C4-2B (cell line): Measurements from ENCODE around the gene GOLGA6L2.
"Not testable (repeated sequence)": the region's sequence is repeated elsewhere in the genome, so short reads cannot be mapped to it uniquely, and the experiment has no call there.

ENCODE experiments used
- H3K27ac ChIP-seq: fragments of 450-650 bp; 2 replicates; pipeline ENCODE4 v1.5.1; 2017
- ZFX ChIP-seq: fragments of 450-650 bp; IDR thresholded peaks from 2 replicates; pipeline ENCODE4 v1.6.1; 2017
- TF ChIP-seq, protein P1 (sequence below): fragments of 450-650 bp; conservative IDR thresholded peaks from 2 replicates; pipeline ENCODE4 v1.5.1; 2017; ENCODE audit warnings: mild to moderate bottlenecking

The GOLGA6L2 gene

DNA sequence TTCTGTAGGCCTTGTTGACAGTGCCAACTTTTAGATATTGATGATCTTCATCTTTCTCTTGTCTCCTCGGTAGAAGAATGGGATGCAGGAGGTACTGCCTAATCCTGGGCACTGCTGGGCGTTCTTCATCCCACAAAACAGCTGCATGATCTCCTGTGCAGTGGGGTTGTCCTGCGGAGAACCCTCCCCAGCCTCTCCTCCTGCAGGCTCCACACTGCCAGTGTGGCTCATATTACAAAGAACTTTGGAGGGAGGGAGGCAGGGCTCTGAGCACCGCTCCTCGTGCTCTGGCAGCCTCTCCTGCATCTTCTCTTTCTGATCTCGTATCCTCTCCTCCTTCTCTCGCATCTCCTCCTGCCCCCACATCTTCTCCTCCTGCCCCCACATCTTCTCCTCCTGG lies 7.5 kb downstream of the GOLGA6L2 start:
- TF ChIP-seq, protein P1, sequence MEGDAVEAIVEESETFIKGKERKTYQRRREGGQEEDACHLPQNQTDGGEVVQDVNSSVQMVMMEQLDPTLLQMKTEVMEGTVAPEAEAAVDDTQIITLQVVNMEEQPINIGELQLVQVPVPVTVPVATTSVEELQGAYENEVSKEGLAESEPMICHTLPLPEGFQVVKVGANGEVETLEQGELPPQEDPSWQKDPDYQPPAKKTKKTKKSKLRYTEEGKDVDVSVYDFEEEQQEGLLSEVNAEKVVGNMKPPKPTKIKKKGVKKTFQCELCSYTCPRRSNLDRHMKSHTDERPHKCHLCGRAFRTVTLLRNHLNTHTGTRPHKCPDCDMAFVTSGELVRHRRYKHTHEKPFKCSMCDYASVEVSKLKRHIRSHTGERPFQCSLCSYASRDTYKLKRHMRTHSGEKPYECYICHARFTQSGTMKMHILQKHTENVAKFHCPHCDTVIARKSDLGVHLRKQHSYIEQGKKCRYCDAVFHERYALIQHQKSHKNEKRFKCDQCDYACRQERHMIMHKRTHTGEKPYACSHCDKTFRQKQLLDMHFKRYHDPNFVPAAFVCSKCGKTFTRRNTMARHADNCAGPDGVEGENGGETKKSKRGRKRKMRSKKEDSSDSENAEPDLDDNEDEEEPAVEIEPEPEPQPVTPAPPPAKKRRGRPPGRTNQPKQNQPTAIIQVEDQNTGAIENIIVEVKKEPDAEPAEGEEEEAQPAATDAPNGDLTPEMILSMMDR = no peak
- H3K27ac ChIP-seq = no peak overlapping the region

- H3K27ac ChIP-seq = no peak overlapping the region
These were observed 8.1 kb downstream of the GOLGA6L2 start for GRCh38 chr15:23438816-23439466.

GRCh38 chr15:23437673-23438072 lies 9.4 kb downstream of the GOLGA6L2 start:
- TF ChIP-seq, protein P1 = no peak
- no peak for TF ChIP-seq ZFX
- no peak overlapping the region for H3K27ac ChIP-seq

More at GRCh38 chr15:23438816-23439466, 8.1 kb downstream of the GOLGA6L2 start:
- TF ChIP-seq, protein P1 = no peak
- no peak for TF ChIP-seq ZFX

DNA sequence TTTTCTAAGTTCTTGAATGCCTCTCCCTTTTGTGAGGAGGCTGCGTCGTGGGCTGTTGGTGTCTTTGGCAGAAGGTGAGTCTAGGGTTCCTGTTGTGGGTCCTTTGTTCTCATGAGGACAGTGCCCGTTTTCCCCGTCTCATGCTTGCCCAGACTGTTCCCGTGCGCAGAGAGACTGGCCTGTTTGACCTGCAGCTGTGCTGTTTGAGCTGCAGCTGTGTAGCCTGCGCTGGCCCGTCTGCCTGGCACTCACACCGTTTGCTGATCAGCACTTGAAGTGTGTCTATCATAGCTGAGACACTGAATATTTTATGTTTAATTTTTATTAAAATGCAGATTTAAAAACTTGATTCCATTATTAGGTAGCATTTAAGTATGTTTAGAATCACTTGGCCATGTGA lies 9.9 kb downstream of the GOLGA6L2 start:
- H3K27ac ChIP-seq = no peak overlapping the region
- TF ChIP-seq, protein P1 = no peak
- no peak for TF ChIP-seq ZFX

DNA sequence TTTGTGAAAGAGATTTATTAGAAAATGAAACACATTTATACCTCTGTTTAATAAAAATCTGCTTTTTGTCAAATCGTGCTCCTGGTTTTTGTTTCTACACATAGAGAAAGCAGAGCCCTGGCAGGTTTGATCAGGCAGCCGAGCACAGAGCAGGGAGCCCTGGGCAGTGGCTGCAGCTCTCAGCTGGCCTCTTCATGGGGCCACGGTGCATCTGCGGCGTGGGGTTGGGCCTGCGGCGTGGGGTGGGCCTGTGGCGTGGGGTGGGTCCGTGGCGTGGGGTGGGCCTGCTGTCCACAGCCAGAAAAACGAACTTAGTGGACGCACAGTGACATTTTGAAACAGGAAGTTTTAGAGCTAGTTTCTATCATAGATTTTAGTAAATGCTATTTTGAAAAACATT lies 10.6 kb downstream of the GOLGA6L2 start:
- no peak for TF ChIP-seq ZFX
- TF ChIP-seq, protein P1 = no peak
- no peak overlapping the region for H3K27ac ChIP-seq

DNA sequence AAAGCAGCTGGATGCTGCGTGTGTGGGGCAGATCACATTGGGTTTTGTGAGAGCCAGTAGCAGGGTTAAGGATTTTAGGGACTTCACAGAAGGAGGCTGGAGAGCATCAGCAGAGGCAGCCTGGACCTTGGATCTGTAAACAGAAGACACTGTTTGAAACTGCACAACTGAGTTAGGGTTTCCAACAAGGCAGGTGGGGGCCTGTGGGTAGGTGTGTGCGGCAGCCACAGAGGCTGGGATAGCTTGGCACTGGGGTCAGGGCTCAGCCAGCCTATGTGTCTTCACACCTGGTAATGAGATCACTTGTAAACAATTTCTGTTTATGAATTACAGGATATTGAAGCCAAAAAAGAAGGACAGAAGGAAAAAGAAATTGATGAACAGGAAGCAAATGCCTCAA lies 12.3 kb downstream of the GOLGA6L2 start:
- H3K27ac ChIP-seq = not testable (repeated sequence)

DNA sequence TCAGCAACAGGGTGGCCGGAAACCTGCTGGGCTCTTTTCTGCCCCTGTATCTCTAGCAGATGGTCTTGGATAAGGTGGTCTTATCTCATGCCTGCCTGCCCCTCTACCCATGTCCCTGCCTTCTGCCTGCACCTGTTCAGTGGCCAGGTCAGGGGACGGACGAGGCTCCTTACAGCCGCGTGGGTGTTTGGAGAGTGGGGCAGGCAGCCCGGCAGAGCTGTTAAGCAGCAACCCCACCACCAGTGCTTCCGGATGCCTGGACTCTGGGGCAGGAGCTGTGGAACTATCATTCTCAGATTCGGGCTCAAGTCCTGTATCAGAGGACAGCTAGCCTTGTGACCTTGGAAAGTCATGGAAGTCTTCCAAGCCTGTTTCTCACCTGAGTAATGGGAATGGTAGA lies 21.7 kb downstream of the GOLGA6L2 start:
- not testable (repeated sequence) for H3K27ac ChIP-seq

- TF ChIP-seq, protein P1 = no peak
- no peak for TF ChIP-seq ZFX
- H3K27ac ChIP-seq = no peak overlapping the region
These were observed 22.7 kb downstream of the GOLGA6L2 start for GRCh38 chr15:23424111-23424904.
